K562 (cell line): ENCODE measurements around the gene ETNK1. TPM values are rescaled to one million over a fixed set of nuclear protein-coding genes. Genes with fewer than 3 reads are reported as not detected.

Experiments used
- ATAC-seq: fragments of 200-7000 bp; cut with Tn5 transposase; 3 replicates; pipeline ENCODE4 v1.9.1; 2020; ENCODE audit warnings: moderate library complexity
- BruUV-seq: library from RNA; stranded (reverse); fragments of 400-500 nt; replicated peaks from 2 replicates; lab custom pipeline; 2021; lab: Mats Ljungman, UMichigan
- CTCF ChIA-PET: fragments of 300-600 bp; formaldehyde crosslinking; extraction: SDS; loops from one replicate; lab custom pipeline; 2021; ENCODE audit warnings: low intra/inter-chr PET ratio; lab: Yijun Ruan, JAX
- POLR2A ChIA-PET: fragments of 300-600, 350-650 bp; sonication (Branson Sonifier 250); formaldehyde crosslinking; extraction: SDS; loops from one replicate; lab custom pipeline; 2021; ENCODE audit warnings: antibody characterized with exemption, inconsistent platforms; lab: Yijun Ruan, JAX
- DNase-seq, 4 experiments: peaks; one replicate each; pipeline versions ENCODE4 v3.0.0 to v3.0.0-alpha.2; 2011 to 2018; ENCODE audit warnings: low spot score in 3 of 4, mixed read lengths in 3 of 4; ENCODE audit errors: extremely low read depth in 1 of 4
- FAIRE-seq: peaks from 2 replicates; lab custom pipeline; 2011; peaks lifted over from hg19 to GRCh38; lab: Jason Lieb, UNC
- H2AFZ ChIP-seq: 2 replicates; pipeline ENCODE4 v1.6.0; 2011; ENCODE audit warnings: low read depth, low read length, control low read depth, inconsistent platforms
- H3K27ac ChIP-seq: fragments of 200-600 bp; 3 replicates; pipeline ENCODE4 v1.8.0; 2011; ENCODE audit warnings: low read depth, mild to moderate bottlenecking, control low read depth, inconsistent platforms, low read length, moderate library complexity, mixed read lengths; ENCODE audit errors: extremely low read depth
- H3K27me3 ChIP-seq, 2 experiments: fragments of 300-600 bp in 1 of 2; 2 replicates in 1 of 2; 3 replicates in 1 of 2; pipeline versions ENCODE4 v1.6.0 to v1.8.0; 2011; ENCODE audit warnings: inconsistent platforms in 2 of 2, low read length in 2 of 2, mild to moderate bottlenecking in 1 of 2, mixed read lengths in 1 of 2, moderate library complexity in 1 of 2; ENCODE audit not compliant: control insufficient read depth in 2 of 2, insufficient read depth in 2 of 2
- H3K36me3 ChIP-seq: fragments of 300-600 bp; 3 replicates; pipeline ENCODE4 v1.8.0; 2011; ENCODE audit warnings: mild to moderate bottlenecking, low read length, inconsistent platforms; ENCODE audit not compliant: control insufficient read depth, insufficient read depth
- H3K4me1 ChIP-seq, 2 experiments: fragments of 200-600 bp in 1 of 2; replicated peaks in 1 of 2; 2 replicates in 1 of 2; 3 replicates in 1 of 2; pipeline versions ENCODE4 v1.5.1 to v1.8.0; 2011; ENCODE audit warnings: inconsistent platforms in 2 of 2, low read length in 2 of 2, mild to moderate bottlenecking in 1 of 2, mixed read lengths in 1 of 2, moderate library complexity in 1 of 2; ENCODE audit not compliant: control insufficient read depth in 2 of 2, insufficient read depth in 2 of 2
- H3K4me2 ChIP-seq: 2 replicates; pipeline ENCODE4 v1.6.1; 2011; ENCODE audit warnings: low read length, control low read depth, inconsistent platforms, mixed read lengths; ENCODE audit not compliant: insufficient read depth
- H3K4me3 ChIP-seq: fragments of 200-600 bp; sonication (generic), shearing (Covaris generic); 2 replicates; pipeline ENCODE4 v1.5.1; 2016; ENCODE audit warnings: control low read depth, inconsistent platforms
- H3K79me2 ChIP-seq: fragments of 200-600 bp; 3 replicates; pipeline ENCODE4 v1.8.0; 2011; ENCODE audit warnings: low read length, inconsistent platforms; ENCODE audit not compliant: control insufficient read depth, insufficient read depth
- H3K9ac ChIP-seq, 2 experiments: 2 replicates each; pipeline versions ENCODE4 v1.6.0 to v1.6.1; 2011; ENCODE audit warnings: low read depth in 2 of 2, low read length in 2 of 2, control low read depth in 1 of 2, inconsistent platforms in 1 of 2, mild to moderate bottlenecking in 1 of 2, mixed read lengths in 1 of 2; ENCODE audit not compliant: insufficient read depth in 1 of 2
- H3K9me1 ChIP-seq: one replicate; pipeline ENCODE4 v1.6.0; 2011; ENCODE audit warnings: inconsistent platforms, mild to moderate bottlenecking, low read length, moderate library complexity; ENCODE audit not compliant: control insufficient read depth, insufficient read depth
- H3K9me3 ChIP-seq: replicated peaks from 2 replicates; pipeline ENCODE4 v1.5.1; 2011; ENCODE audit warnings: low read depth, low read length, inconsistent platforms; ENCODE audit not compliant: control insufficient read depth, insufficient read depth
- H4K20me1 ChIP-seq: replicated peaks from 2 replicates; pipeline ENCODE4 v1.6.1; 2011; ENCODE audit warnings: low read length, inconsistent platforms, mixed read lengths; ENCODE audit not compliant: control insufficient read depth, insufficient read depth
- CBFA2T2 ChIP-seq: fragments of 450-650 bp; conservative IDR thresholded peaks from 2 replicates; pipeline ENCODE4 v1.6.1; 2017; ENCODE audit warnings: mild to moderate bottlenecking
- CBFA2T3 ChIP-seq: fragments of 450-650 bp; IDR thresholded peaks from 2 replicates; pipeline ENCODE4 v1.6.1; 2017
- DPF2 ChIP-seq: fragments of 450-650 bp; IDR thresholded peaks from 2 replicates; pipeline ENCODE4 v1.6.1; 2016
- ETV1 ChIP-seq: fragments of 450-650 bp; conservative IDR thresholded peaks from 2 replicates; pipeline ENCODE4 v1.6.1; 2016; ENCODE audit warnings: missing genetic modification characterization, control low read depth, low read depth, missing compliant biosample characterization
- GTF2F1 ChIP-seq: IDR thresholded peaks from 2 replicates; pipeline ENCODE4 v1.6.1; 2011; ENCODE audit warnings: low read depth, low read length, improper control_type of control experiment
- JUNB ChIP-seq: fragments of 450-650 bp; formaldehyde crosslinking; conservative IDR thresholded peaks from 2 replicates; pipeline ENCODE4 v1.4.0; 2020; ENCODE audit warnings: mild to moderate bottlenecking
- MEIS2 ChIP-seq: fragments of 450-650 bp; IDR thresholded peaks from 2 replicates; pipeline ENCODE4 v1.6.1; 2014; ENCODE audit warnings: mild to moderate bottlenecking; ENCODE audit not compliant: partially characterized antibody
- NR3C1 ChIP-seq: sonication (generic); formaldehyde crosslinking; IDR thresholded peaks from 2 replicates; pipeline ENCODE4 v1.8.1; 2022; ENCODE audit warnings: missing genetic modification reagents
- SPI1 ChIP-seq: IDR thresholded peaks from 2 replicates; pipeline ENCODE4 v1.6.1; 2011; ENCODE audit warnings: low read depth, low read length, control low read depth, borderline replicate concordance
- STAG1 ChIP-seq: sonication (generic); formaldehyde crosslinking; IDR thresholded peaks from 2 replicates; pipeline ENCODE4 v1.5.0; 2020; ENCODE audit warnings: missing genetic modification reagents, borderline replicate concordance
- ZNF75A ChIP-seq: fragments of 450-650 bp; formaldehyde crosslinking; IDR thresholded peaks from 2 replicates; pipeline ENCODE4 v1.4.0; 2020; ENCODE audit warnings: mild to moderate bottlenecking
- WGBS: fragments of 100-300 bp; shearing (Covaris generic); methylation state at CpG from one replicate; pipeline ENCODE4 v1.1.6; 2016; ENCODE audit warnings: low coverage, mixed read lengths; ENCODE audit not compliant: insufficient coverage; ENCODE audit errors: missing lambda C conversion rate; 5-methylcytosine and 5-hydroxymethylcytosine counted together
- in situ Hi-C: fragments of 300-500 bp; cut with MboI; formaldehyde crosslinking; loops from 4 replicates; pipeline ENCODE4 v1.15.0; 2018; ENCODE audit warnings: inconsistent platforms, mixed read lengths
- intact Hi-C: fragments of 100-400 bp; cut with micrococcal nuclease; formaldehyde crosslinking; loops from 2 replicates; pipeline ENCODE4 v1.14.2; 2022
- polyA plus RNA-seq, 8 experiments: library from polyadenylated mRNA; depleted of rRNA in 4 of 8; stranded (reverse) in 5 of 8; unstranded in 3 of 8; fragments of >200 nt; fragmentation: Nextera tagmentation in 2 of 8; fragmentation: Illumina TruSeq in 1 of 8; extraction: Ambion mirVana in 2 of 8; extraction: Trizol in 1 of 8; gene quantifications; 2 replicates each; pipeline versions ENCODE4 v1.2.1 to v1.2.3, GENCODE V29; 2011 to 2014; ENCODE audit warnings: inconsistent platforms in 1 of 8, missing spikeins in 1 of 8
- total RNA-seq, 7 experiments: library from RNA; depleted of rRNA in 6 of 7; stranded (reverse); fragments of >200 nt in 6 of 7; fragmentation: Illumina TruSeq in 2 of 7; extraction: Trizol in 2 of 7; gene quantifications; 2 replicates each; pipeline versions ENCODE4 v1.2.1 to v1.2.3, GENCODE V29; 2011 to 2021; ENCODE audit warnings: low replicate concordance in 1 of 7
- TF ChIP-seq, protein P1 (sequence below), 2 experiments: IDR thresholded peaks in 1 of 2; conservative IDR thresholded peaks in 1 of 2; 2 replicates each; pipeline ENCODE4 v1.6.1; 2016; ENCODE audit warnings: low read depth in 2 of 2, mild to moderate bottlenecking in 1 of 2, missing compliant biosample characterization in 1 of 2, missing genetic modification characterization in 1 of 2, moderate library complexity in 1 of 2
- TF ChIP-seq, protein P2 (sequence below), 2 experiments: fragments of 450-650 bp; formaldehyde crosslinking in 1 of 2; IDR thresholded peaks; 2 replicates each; pipeline versions ENCODE4 v1.4.0 to v1.6.1; 2014 to 2020; ENCODE audit warnings: mild to moderate bottlenecking in 2 of 2, borderline replicate concordance in 1 of 2, low read depth in 1 of 2

The ETNK1 gene
- total and polyA plus RNA-seq, 9 of the 15 experiments (the other 6 are each of a cell fraction or from before 2014, with no cell fraction given): 10.0 to 70.5 (median 36.0) TPM

DNA sequence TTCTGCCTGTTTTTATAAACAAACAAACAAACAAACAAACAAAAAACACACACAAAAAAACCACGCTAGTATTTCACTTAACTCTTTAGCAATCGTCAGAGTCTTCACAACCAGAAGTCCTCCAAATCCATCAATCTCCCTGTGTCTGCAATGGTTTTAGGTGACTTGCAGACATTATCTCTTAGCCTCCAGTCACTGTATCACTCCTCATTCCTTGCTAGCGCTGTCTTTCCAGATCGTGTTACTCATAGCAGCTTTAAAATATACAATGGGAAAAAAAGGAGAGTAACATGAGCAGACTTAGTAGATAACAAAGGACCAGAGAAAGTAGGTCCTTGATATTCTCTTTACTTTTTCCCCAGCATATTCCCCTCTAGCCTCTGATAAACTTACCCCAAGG is 15.5 kb upstream of the ETNK1 start:
- no peak overlapping the region for H3K27ac ChIP-seq
- in situ Hi-C loops (no loop called here), intact Hi-C loops (no loop called here)
- H2AFZ ChIP-seq: peak overlapping the region; percentile 7; the same call in 1 of the 2 replicates
- FAIRE-seq (no peak), ATAC-seq (peak; percentile 61), DNase-seq (peak in 2 of 4 experiments; percentile 30 to 59)
- H3K9ac ChIP-seq: no peak overlapping the region
- H4K20me1 ChIP-seq: no peaks in the 10 kb centered on the region
- H3K4me1 ChIP-seq: no peaks in the 10 kb centered on the region
- POLR2A ChIA-PET: no interaction called here
- H3K36me3 ChIP-seq: no peaks in the 10 kb centered on the region
- WGBS: 6% methylated on average over 4 of the region's 4 CpGs
- CTCF ChIA-PET: no interaction called here
- peaks cover 5% of the 10 kb centered on the region for H3K9me3 ChIP-seq
- no peaks in the 10 kb centered on the region for H3K9me1 ChIP-seq
- no peaks in the 10 kb centered on the region for H3K79me2 ChIP-seq
- H3K4me2 ChIP-seq: no peak overlapping the region
- no peaks in the 10 kb centered on the region for H3K27me3 ChIP-seq
- H3K4me3 ChIP-seq: no peak overlapping the region
- BruUV-seq: no TSS peak
- no peak for TF ChIP-seq STAG1 (CRISPR knock-in tag)
- peak; percentile 36; the same call in 1 of the 2 replicates for TF ChIP-seq DPF2
- no peak for TF ChIP-seq SPI1
- no peak for TF ChIP-seq GTF2F1
- no peak for TF ChIP-seq ETV1 (tag)
- TF ChIP-seq ZNF75A (CRISPR knock-in tag): no peak
- TF ChIP-seq, protein P1, sequence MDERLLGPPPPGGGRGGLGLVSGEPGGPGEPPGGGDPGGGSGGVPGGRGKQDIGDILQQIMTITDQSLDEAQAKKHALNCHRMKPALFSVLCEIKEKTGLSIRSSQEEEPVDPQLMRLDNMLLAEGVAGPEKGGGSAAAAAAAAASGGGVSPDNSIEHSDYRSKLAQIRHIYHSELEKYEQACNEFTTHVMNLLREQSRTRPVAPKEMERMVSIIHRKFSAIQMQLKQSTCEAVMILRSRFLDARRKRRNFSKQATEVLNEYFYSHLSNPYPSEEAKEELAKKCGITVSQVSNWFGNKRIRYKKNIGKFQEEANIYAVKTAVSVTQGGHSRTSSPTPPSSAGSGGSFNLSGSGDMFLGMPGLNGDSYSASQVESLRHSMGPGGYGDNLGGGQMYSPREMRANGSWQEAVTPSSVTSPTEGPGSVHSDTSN (CRISPR knock-in tag; IDR thresholded peaks at IDR 0.05; ENCODE audit: low read depth): no peak
- TF ChIP-seq, protein P1 (tag; conservative IDR thresholded peaks at IDR 0.05; ENCODE audit: low read depth): peak; percentile 49; the same call in 1 of the 2 replicates
- TF ChIP-seq, protein P2, sequence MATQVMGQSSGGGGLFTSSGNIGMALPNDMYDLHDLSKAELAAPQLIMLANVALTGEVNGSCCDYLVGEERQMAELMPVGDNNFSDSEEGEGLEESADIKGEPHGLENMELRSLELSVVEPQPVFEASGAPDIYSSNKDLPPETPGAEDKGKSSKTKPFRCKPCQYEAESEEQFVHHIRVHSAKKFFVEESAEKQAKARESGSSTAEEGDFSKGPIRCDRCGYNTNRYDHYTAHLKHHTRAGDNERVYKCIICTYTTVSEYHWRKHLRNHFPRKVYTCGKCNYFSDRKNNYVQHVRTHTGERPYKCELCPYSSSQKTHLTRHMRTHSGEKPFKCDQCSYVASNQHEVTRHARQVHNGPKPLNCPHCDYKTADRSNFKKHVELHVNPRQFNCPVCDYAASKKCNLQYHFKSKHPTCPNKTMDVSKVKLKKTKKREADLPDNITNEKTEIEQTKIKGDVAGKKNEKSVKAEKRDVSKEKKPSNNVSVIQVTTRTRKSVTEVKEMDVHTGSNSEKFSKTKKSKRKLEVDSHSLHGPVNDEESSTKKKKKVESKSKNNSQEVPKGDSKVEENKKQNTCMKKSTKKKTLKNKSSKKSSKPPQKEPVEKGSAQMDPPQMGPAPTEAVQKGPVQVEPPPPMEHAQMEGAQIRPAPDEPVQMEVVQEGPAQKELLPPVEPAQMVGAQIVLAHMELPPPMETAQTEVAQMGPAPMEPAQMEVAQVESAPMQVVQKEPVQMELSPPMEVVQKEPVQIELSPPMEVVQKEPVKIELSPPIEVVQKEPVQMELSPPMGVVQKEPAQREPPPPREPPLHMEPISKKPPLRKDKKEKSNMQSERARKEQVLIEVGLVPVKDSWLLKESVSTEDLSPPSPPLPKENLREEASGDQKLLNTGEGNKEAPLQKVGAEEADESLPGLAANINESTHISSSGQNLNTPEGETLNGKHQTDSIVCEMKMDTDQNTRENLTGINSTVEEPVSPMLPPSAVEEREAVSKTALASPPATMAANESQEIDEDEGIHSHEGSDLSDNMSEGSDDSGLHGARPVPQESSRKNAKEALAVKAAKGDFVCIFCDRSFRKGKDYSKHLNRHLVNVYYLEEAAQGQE (IDR thresholded peaks at IDR 0.05; ENCODE audit: borderline replicate concordance): no peak
- TF ChIP-seq, protein P2 (CRISPR knock-in tag; IDR thresholded peaks at IDR 0.05; ENCODE audit: low read depth): no peak
- no peak for TF ChIP-seq JUNB (CRISPR knock-in tag)
- no peak for TF ChIP-seq NR3C1
- peak; percentile 82 for TF ChIP-seq MEIS2
- peak; percentile 57 for TF ChIP-seq CBFA2T2
- peak; percentile 78 for TF ChIP-seq CBFA2T3
